HL-60 (cell line): Measurements from ENCODE around the gene TENT5A.
"Not testable (repeated sequence)": the region's sequence is repeated elsewhere in the genome, so short reads cannot be mapped to it uniquely, and the experiment has no call there.

Source experiments
- DNase-seq, 2 experiments: peaks; one replicate each; pipeline ENCODE4 v3.0.0-alpha.2; 2010 to 2020; ENCODE audit warnings: low read depth in 1 of 2, low spot score in 1 of 2
- H3K27ac ChIP-seq: fragments of 250-450 bp; sonication (Bioruptor Pico); replicated peaks from 2 replicates; pipeline ENCODE4 v1.5.1; 2020; ENCODE audit warnings: mild to moderate bottlenecking, moderate library complexity
- H3K27me3 ChIP-seq: fragments of 250-450 bp; sonication (Bioruptor Pico); 2 replicates; pipeline ENCODE4 v1.5.1; 2021; ENCODE audit warnings: mild to moderate bottlenecking, moderate library complexity; ENCODE audit not compliant: insufficient read depth, poor library complexity, severe bottlenecking
- H3K4me3 ChIP-seq: replicated peaks from 2 replicates; pipeline ENCODE4 v1.5.1; 2011; ENCODE audit warnings: mild to moderate bottlenecking, control low read depth, low read length; ENCODE audit not compliant: insufficient read depth
- CTCF ChIP-seq: IDR thresholded peaks from one replicate; pipeline ENCODE4 v1.5.1; 2011; ENCODE audit warnings: low read length, control low read depth, inconsistent platforms; ENCODE audit not compliant: insufficient read depth
- GABPA ChIP-seq: IDR thresholded peaks from 2 replicates; pipeline ENCODE4 v1.6.1; 2012; ENCODE audit warnings: low read depth
- POLR2AphosphoS5 ChIP-seq: IDR thresholded peaks from 2 replicates; pipeline ENCODE4 v1.6.1; 2012; ENCODE audit warnings: low read depth
- SPI1 ChIP-seq: IDR thresholded peaks from 2 replicates; pipeline ENCODE4 v1.6.1; 2012; ENCODE audit warnings: low read depth, mild to moderate bottlenecking, borderline replicate concordance
- TF ChIP-seq, protein P1 (sequence below): IDR thresholded peaks from 2 replicates; pipeline ENCODE4 v1.6.1; 2012; ENCODE audit warnings: low read depth; ENCODE audit not compliant: insufficient replicate concordance

TENT5A gene

GRCh38 chr6:81781624-81782023 lies 29.1 kb upstream of the TENT5A start:
- TF ChIP-seq SPI1 (no peak), GABPA (no peak), POLR2AphosphoS5 (no peak), CTCF (no peak)
- TF ChIP-seq, protein P1, sequence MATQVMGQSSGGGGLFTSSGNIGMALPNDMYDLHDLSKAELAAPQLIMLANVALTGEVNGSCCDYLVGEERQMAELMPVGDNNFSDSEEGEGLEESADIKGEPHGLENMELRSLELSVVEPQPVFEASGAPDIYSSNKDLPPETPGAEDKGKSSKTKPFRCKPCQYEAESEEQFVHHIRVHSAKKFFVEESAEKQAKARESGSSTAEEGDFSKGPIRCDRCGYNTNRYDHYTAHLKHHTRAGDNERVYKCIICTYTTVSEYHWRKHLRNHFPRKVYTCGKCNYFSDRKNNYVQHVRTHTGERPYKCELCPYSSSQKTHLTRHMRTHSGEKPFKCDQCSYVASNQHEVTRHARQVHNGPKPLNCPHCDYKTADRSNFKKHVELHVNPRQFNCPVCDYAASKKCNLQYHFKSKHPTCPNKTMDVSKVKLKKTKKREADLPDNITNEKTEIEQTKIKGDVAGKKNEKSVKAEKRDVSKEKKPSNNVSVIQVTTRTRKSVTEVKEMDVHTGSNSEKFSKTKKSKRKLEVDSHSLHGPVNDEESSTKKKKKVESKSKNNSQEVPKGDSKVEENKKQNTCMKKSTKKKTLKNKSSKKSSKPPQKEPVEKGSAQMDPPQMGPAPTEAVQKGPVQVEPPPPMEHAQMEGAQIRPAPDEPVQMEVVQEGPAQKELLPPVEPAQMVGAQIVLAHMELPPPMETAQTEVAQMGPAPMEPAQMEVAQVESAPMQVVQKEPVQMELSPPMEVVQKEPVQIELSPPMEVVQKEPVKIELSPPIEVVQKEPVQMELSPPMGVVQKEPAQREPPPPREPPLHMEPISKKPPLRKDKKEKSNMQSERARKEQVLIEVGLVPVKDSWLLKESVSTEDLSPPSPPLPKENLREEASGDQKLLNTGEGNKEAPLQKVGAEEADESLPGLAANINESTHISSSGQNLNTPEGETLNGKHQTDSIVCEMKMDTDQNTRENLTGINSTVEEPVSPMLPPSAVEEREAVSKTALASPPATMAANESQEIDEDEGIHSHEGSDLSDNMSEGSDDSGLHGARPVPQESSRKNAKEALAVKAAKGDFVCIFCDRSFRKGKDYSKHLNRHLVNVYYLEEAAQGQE = no peak

GRCh38 chr6:81777586-81778268 lies 25.2 kb upstream of the TENT5A start:
- TF ChIP-seq, protein P1 = no peak
- no peak for TF ChIP-seq CTCF
- no peak for TF ChIP-seq POLR2AphosphoS5
- TF ChIP-seq GABPA = no peak
- TF ChIP-seq SPI1 = no peak
- no peak overlapping the region for H3K4me3 ChIP-seq
- H3K27me3 ChIP-seq = no peaks in the 10 kb centered on the region
- no peak for DNase-seq
- H3K27ac ChIP-seq = no peak overlapping the region

More at GRCh38 chr6:81781624-81782023, 29.1 kb upstream of the TENT5A start:
- DNase-seq = no peak
- Histone ChIP-seq H3K27me3 (no peaks in the 10 kb centered on the region), H3K27ac (no peak overlapping the region), H3K4me3 (no peak overlapping the region)

DNA sequence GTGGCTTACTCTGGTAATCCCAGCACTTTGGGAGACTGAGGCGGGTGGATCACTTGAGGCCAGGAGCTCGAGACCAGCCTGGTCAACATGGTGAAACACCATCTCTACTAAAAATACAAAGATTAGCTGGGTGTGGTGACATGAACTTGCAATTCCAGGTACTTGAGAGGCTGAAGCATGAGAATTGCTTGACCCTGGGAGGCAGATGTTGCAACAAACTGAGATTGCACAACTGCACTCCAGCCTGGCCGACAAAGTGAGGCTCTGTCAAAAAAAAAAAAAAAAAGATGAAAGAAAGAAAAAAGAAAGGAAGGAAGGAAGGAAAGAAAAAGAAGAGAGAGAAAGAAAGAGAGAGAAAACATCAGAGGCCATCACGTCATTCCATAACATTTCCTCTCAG lies 23.7 kb upstream of the TENT5A start:
- DNase-seq = peak in 1 of 2 experiments; percentile 31
- not testable (repeated sequence) for H3K27me3 ChIP-seq, H3K4me3 ChIP-seq, H3K27ac ChIP-seq

DNA sequence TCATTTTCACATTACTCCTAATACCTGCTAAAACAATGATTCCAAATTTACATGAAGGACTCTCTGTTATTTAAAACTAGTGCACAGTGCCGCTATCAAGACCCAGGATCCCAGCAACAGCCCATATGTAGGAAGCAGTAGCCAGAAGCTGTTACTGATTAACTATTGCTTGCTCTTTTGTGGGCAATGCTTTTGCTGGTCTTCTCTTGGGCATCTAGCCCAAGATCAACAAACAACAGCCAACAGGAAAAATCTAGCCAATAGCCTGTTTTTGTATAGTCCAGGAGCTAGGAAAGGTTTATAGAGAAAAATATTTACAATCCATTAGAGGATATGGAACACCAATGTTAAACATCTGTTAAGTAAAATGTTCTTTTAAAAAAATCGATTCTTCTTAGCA lies 22.1 kb upstream of the TENT5A start:
- TF ChIP-seq GABPA (no peak), CTCF (no peak), SPI1 (no peak), POLR2AphosphoS5 (no peak)
- TF ChIP-seq, protein P1 = no peak
- no peak overlapping the region for H3K4me3 ChIP-seq
- no peak for DNase-seq
- no peak overlapping the region; the same call in 1 of the 2 replicates for H3K27ac ChIP-seq
- no peaks in the 10 kb centered on the region for H3K27me3 ChIP-seq
